ENCODE results near the gene FXN. TPM values are rescaled to one million over a fixed set of nuclear protein-coding genes. Genes with fewer than 3 reads are reported as not detected.

The FXN gene
- total and polyA plus RNA-seq, 11 donors: 14.8 to 40.2 (median 24.1) TPM

- peaks cover 0 to 46% (median 15%) of the 10 kb centered on the region in 9 donors for H3K36me3 ChIP-seq
- WGBS, 4 donors: 55 to 63% (median 57%) methylated on average over 3 of the region's 3 CpGs
Observed at GRCh38 chr9:69071059-69071458, 35.5 kb downstream of the FXN start.

GRCh38 chr9:69073103-69073502, 37.6 kb downstream of the FXN start:
- no peak for ATAC-seq
- Histone ChIP-seq H3K27me3 (no peaks in the 10 kb centered on the region), H3K27ac (no peak overlapping the region), H3K36me3 (peaks cover 0 to 26% (median 4%) of the 10 kb centered on the region in 9 donors), H3K9me3 (no peaks in the 10 kb centered on the region), H3K4me3 (no peak overlapping the region), H3K4me1 (peaks cover 0 to 43% (median 13%) of the 10 kb centered on the region in 12 donors)
- intact Hi-C loops (cut with DNase I): loop anchor here in 4 of 10 donors (5.0 to 10.0 kb wide), 4 partner anchors 49 to 72 kb away; no protein-coding TSS in a partner anchor
- DNase-seq: no peak
- TF ChIP-seq CTCF (IDR thresholded peaks at IDR 0.05) (no peak), POLR2A (IDR thresholded peaks at IDR 0.05) (no peak)
- WGBS, 4 donors: 51 to 55% (median 52%) methylated on average over 4 of the region's 4 CpGs

More at GRCh38 chr9:69071059-69071458, 35.5 kb downstream of the FXN start:
- intact Hi-C loops (cut with DNase I): loop anchor here in 4 of 10 donors (5.0 to 10.0 kb wide), 4 partner anchors 51 to 74 kb away; no protein-coding TSS in a partner anchor
- TF ChIP-seq POLR2A (IDR thresholded peaks at IDR 0.05) (no peak), CTCF (IDR thresholded peaks at IDR 0.05) (no peak)
- DNase-seq (no peak), ATAC-seq (peak in 2 of 4 donors; percentile 11 to 49)
- H3K9me3 ChIP-seq: no peaks in the 10 kb centered on the region
- H3K27me3 ChIP-seq: no peaks in the 10 kb centered on the region
- H3K4me3 ChIP-seq: no peak overlapping the region
- H3K27ac ChIP-seq: peak overlapping the region in 5 of 12 donors; percentile 24 to 54 (median 47)
- H3K4me1 ChIP-seq: peaks cover 0 to 27% (median 6%) of the 10 kb centered on the region in 12 donors

- peak overlapping the region in 1 of 12 donors; percentile 8 for H3K27ac ChIP-seq
- WGBS, 4 donors: 53 to 74% (median 67%) methylated on average over 2 of the region's 2 CpGs
- H3K9me3 ChIP-seq: no peaks in the 10 kb centered on the region
- TF ChIP-seq CTCF (IDR thresholded peaks at IDR 0.05): no peak
- no peak for TF ChIP-seq POLR2A (IDR thresholded peaks at IDR 0.05)
- H3K4me3 ChIP-seq: no peak overlapping the region
- H3K36me3 ChIP-seq: peaks cover 0 to 16% (median 0%) of the 10 kb centered on the region in 9 donors
- no peak for ATAC-seq
- no peak for DNase-seq
- peaks cover 0 to 48% (median 18%) of the 10 kb centered on the region in 12 donors for H3K4me1 ChIP-seq
- intact Hi-C loops (cut with DNase I): loop anchor here in 6 of 10 donors (5.0 to 10.0 kb wide), 5 partner anchors 48 to 70 kb away; no protein-coding TSS in a partner anchor
- no peaks in the 10 kb centered on the region for H3K27me3 ChIP-seq
Observed at GRCh38 chr9:69074801-69075200, 39.2 kb downstream of the FXN start.

GRCh38 chr9:69076550-69076949, 41.0 kb downstream of the FXN start:
- ATAC-seq: peak in 3 of 4 donors; percentile 11 to 59 (median 32)
- Histone ChIP-seq H3K27me3 (no peaks in the 10 kb centered on the region), H3K27ac (peak overlapping the region in 11 of 12 donors; percentile 41 to 84 (median 75)), H3K36me3 (peaks cover 0 to 15% (median 0%) of the 10 kb centered on the region in 9 donors), H3K4me3 (no peak overlapping the region), H3K9me3 (no peaks in the 10 kb centered on the region), H3K4me1 (peaks cover 0 to 35% (median 15%) of the 10 kb centered on the region in 12 donors)
- 40 to 57% (median 54%) methylated on average over 5 of the region's 5 CpGs for WGBS, 4 donors
- no peak for DNase-seq
- intact Hi-C loops (cut with DNase I): loop anchor here in 4 of 10 donors (5.0 to 10.0 kb wide), 4 partner anchors 46 to 68 kb away; no protein-coding TSS in a partner anchor
- TF ChIP-seq POLR2A (IDR thresholded peaks at IDR 0.05) (no peak), CTCF (IDR thresholded peaks at IDR 0.05) (no peak)
